Measurements from ENCODE around the gene TRERF1. TPM values are rescaled to one million over a fixed set of nuclear protein-coding genes. Genes with fewer than 3 reads are reported as not detected.
A peak's percentile ranks its signal among the peaks of the same experiment; 100 is the strongest.

TRERF1 gene
- polyA plus RNA-seq, 1 donor (not counting 4 experiments of a cell fraction or from before 2014, with no cell fraction given): 4.8 TPM

DNA sequence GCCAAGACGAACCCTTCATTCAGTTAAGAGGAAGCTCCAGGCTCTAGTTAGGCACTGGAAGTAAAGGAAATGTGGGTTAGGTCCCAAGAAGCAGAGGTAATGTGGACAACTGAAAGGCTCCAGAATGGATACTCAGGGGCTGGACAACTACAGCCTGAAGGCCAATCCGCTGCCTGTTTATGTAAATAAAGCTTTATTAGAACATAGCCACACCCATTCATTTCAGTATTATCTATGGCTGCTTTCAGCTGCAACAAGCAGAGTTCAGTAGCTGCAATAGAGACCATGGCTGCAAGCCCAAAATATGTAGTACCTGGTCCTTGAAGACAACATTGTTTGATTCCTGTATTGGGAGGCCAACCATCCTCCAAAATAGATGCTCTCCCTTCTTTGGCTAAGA lies 133.2 kb downstream of the TRERF1 start:
- no peak overlapping the region for H2AFZ ChIP-seq (ENCODE audit: control insufficient read depth, low read length)
- H3K36me3 ChIP-seq (ENCODE audit: control insufficient read depth in 2 of 2, extremely low read depth in 1 of 2, insufficient read depth in 2 of 2, low read length in 2 of 2): no peaks in the 10 kb centered on the region
- FAIRE-seq: no peak
- peaks cover 48% of the 10 kb centered on the region for H3K4me1 ChIP-seq (ENCODE audit: control insufficient read depth, extremely low read depth, insufficient read depth, low read length)
- no peak overlapping the region for H3K4me3 ChIP-seq (ENCODE audit: control insufficient read depth in 2 of 3, extremely low read depth in 1 of 3, insufficient read depth in 2 of 3, low read depth in 1 of 3, low read length in 3 of 3)
- DNase-seq (ENCODE audit: low read depth, low spot score): no peak
- H3K9ac ChIP-seq (ENCODE audit: control insufficient read depth, extremely low read depth, insufficient read depth, low read length): no peak overlapping the region
- dilution Hi-C loops (cut with MboI; ENCODE audit: extremely low pct_ligation_motif_present, low sequenced_read_pairs): no loop called here
- TF ChIP-seq, protein P1, sequence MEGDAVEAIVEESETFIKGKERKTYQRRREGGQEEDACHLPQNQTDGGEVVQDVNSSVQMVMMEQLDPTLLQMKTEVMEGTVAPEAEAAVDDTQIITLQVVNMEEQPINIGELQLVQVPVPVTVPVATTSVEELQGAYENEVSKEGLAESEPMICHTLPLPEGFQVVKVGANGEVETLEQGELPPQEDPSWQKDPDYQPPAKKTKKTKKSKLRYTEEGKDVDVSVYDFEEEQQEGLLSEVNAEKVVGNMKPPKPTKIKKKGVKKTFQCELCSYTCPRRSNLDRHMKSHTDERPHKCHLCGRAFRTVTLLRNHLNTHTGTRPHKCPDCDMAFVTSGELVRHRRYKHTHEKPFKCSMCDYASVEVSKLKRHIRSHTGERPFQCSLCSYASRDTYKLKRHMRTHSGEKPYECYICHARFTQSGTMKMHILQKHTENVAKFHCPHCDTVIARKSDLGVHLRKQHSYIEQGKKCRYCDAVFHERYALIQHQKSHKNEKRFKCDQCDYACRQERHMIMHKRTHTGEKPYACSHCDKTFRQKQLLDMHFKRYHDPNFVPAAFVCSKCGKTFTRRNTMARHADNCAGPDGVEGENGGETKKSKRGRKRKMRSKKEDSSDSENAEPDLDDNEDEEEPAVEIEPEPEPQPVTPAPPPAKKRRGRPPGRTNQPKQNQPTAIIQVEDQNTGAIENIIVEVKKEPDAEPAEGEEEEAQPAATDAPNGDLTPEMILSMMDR (optimal IDR thresholded peaks at IDR 0.05 in 1 of 3, IDR thresholded peaks at IDR 0.05 in 1 of 3, conservative IDR thresholded peaks at IDR 0.05 in 1 of 3; ENCODE audit: extremely low read depth in 1 of 3, insufficient read depth in 2 of 3, low read length in 3 of 3): no peak
- TF ChIP-seq EZH2 (IDR thresholded peaks at IDR 0.05; ENCODE audit: low read length): no peak
- H3K79me2 ChIP-seq (ENCODE audit: control insufficient read depth, insufficient read depth, low read length): peaks cover 7% of the 10 kb centered on the region
- no peak overlapping the region for H3K4me2 ChIP-seq (ENCODE audit: control insufficient read depth, extremely low read depth, insufficient read depth, low read depth, low read length)
- H3K27me3 ChIP-seq (ENCODE audit: control insufficient read depth, extremely low read depth, insufficient read depth, low read length): no peaks in the 10 kb centered on the region
- no peaks in the 10 kb centered on the region for H3K9me3 ChIP-seq (ENCODE audit: control insufficient read depth, low read depth, low read length)
- no peak overlapping the region for H3K27ac ChIP-seq (ENCODE audit: control insufficient read depth, insufficient read depth, low read length)
- H3K9me1 ChIP-seq (ENCODE audit: control insufficient read depth, extremely low read depth, insufficient read depth, low read length): no peaks in the 10 kb centered on the region
- no peaks in the 10 kb centered on the region for H4K20me1 ChIP-seq (ENCODE audit: control insufficient read depth, extremely low read depth, insufficient read depth, low read length)

DNA sequence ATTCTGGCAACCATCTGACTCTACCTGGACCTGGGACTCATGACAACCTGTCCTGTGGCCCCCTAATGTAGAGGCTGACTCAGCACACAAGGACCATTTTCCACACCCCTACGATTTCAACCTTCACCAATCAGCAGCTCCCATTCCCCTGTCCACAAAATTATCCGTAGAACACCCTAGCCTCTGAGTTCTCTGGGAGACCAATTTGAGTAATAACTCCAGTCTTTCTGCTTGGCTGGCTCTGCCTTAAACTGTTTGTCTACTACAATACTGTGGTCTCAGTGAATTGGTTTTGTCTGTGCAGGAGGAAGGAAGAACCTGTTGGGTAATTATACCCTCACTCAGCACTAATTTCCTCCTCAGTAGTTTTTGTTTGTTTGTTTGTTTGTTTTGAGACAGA lies 134.7 kb downstream of the TRERF1 start:
- Histone ChIP-seq H3K9me1 (ENCODE audit: control insufficient read depth, extremely low read depth, insufficient read depth, low read length) (no peaks in the 10 kb centered on the region), H3K27ac (ENCODE audit: control insufficient read depth, insufficient read depth, low read length) (peak overlapping the region; percentile 45), H3K79me2 (ENCODE audit: control insufficient read depth, insufficient read depth, low read length) (peaks cover 4% of the 10 kb centered on the region), H2AFZ (ENCODE audit: control insufficient read depth, low read length) (no peak overlapping the region), H3K4me2 (ENCODE audit: control insufficient read depth, extremely low read depth, insufficient read depth, low read depth, low read length) (no peak overlapping the region), H3K4me3 (ENCODE audit: control insufficient read depth in 2 of 3, extremely low read depth in 1 of 3, insufficient read depth in 2 of 3, low read depth in 1 of 3, low read length in 3 of 3) (no peak overlapping the region), H3K9ac (ENCODE audit: control insufficient read depth, extremely low read depth, insufficient read depth, low read length) (no peak overlapping the region), H3K4me1 (ENCODE audit: control insufficient read depth, extremely low read depth, insufficient read depth, low read length) (peaks cover 45% of the 10 kb centered on the region), H4K20me1 (ENCODE audit: control insufficient read depth, extremely low read depth, insufficient read depth, low read length) (no peaks in the 10 kb centered on the region), H3K9me3 (ENCODE audit: control insufficient read depth, low read depth, low read length) (no peaks in the 10 kb centered on the region), H3K36me3 (ENCODE audit: control insufficient read depth in 2 of 2, extremely low read depth in 1 of 2, insufficient read depth in 2 of 2, low read length in 2 of 2) (peaks cover 0 to 10% of the 10 kb centered on the region in 2 experiments), H3K27me3 (ENCODE audit: control insufficient read depth, extremely low read depth, insufficient read depth, low read length) (no peaks in the 10 kb centered on the region)
- DNase-seq (ENCODE audit: low read depth, low spot score) (no peak), FAIRE-seq (no peak)
- dilution Hi-C loops (cut with MboI; ENCODE audit: extremely low pct_ligation_motif_present, low sequenced_read_pairs): no loop called here
- TF ChIP-seq EZH2 (IDR thresholded peaks at IDR 0.05; ENCODE audit: low read length): no peak
- TF ChIP-seq, protein P1 (optimal IDR thresholded peaks at IDR 0.05 in 1 of 3, IDR thresholded peaks at IDR 0.05 in 1 of 3, conservative IDR thresholded peaks at IDR 0.05 in 1 of 3; ENCODE audit: extremely low read depth in 1 of 3, insufficient read depth in 2 of 3, low read length in 3 of 3): no peak

Data from keratinocyte (primary cell).